WTC11 (cell line): Measurements from ENCODE around the gene ADIG. TPM values are rescaled to one million over a fixed set of nuclear protein-coding genes. Genes with fewer than 3 reads are reported as not detected.

Experiments
- ATAC-seq: fragments of 200-7000 bp; cut with Tn5 transposase; 2 replicates; pipeline ENCODE4 v1.10.0; 2021; ENCODE audit warnings: mild to moderate bottlenecking, moderate library complexity
- CTCF ChIA-PET: fragments of 300-600 bp; sonication (Branson Sonifier 250); formaldehyde crosslinking; loops from one replicate; lab custom pipeline; 2021; ENCODE audit warnings: antibody characterized with exemption; lab: Charles Lee
- POLR2A ChIA-PET: fragments of 350-600 bp; sonication (Branson Sonifier 250); formaldehyde crosslinking; loops from one replicate; lab custom pipeline; 2021; ENCODE audit warnings: antibody characterized with exemption; lab: Charles Lee
- DNase-seq: peaks from one replicate; pipeline ENCODE4 v3.0.0; 2021; ENCODE audit warnings: low spot score
- H3K27ac Mint-ChIP-seq: 2 replicates; pipeline ENCODE4 v1.8.0; 2021; ENCODE audit warnings: mixed read lengths
- H3K27me3 Mint-ChIP-seq: 2 replicates; pipeline ENCODE4 v1.8.0; 2021; ENCODE audit warnings: low read depth, mild to moderate bottlenecking, moderate library complexity, mixed read lengths
- H3K36me3 Mint-ChIP-seq: 2 replicates; pipeline ENCODE4 v1.8.0; 2021; ENCODE audit warnings: mixed read lengths
- H3K4me1 Mint-ChIP-seq: 2 replicates; pipeline ENCODE4 v1.8.0; 2022; ENCODE audit warnings: mixed read lengths
- H3K4me3 Mint-ChIP-seq: 2 replicates; pipeline ENCODE4 v1.8.0; 2021; ENCODE audit warnings: mild to moderate bottlenecking, moderate library complexity, mixed read lengths
- H3K9me3 Mint-ChIP-seq: 2 replicates; pipeline ENCODE4 v1.8.0; 2021; ENCODE audit warnings: mixed read lengths
- ATF6 ChIP-seq: sonication (generic); formaldehyde crosslinking; IDR thresholded peaks from 2 replicates; pipeline ENCODE4 v1.8.1; 2023; ENCODE audit warnings: mild to moderate bottlenecking, missing genetic modification reagents
- ELF4 ChIP-seq: sonication (generic); formaldehyde crosslinking; IDR thresholded peaks from 2 replicates; pipeline ENCODE4 v1.8.1; 2022; ENCODE audit warnings: low read depth, mild to moderate bottlenecking, moderate library complexity, missing genetic modification reagents
- EMX1 ChIP-seq: fragments of 250-450 bp; sonication (Bioruptor Pico); IDR thresholded peaks from 2 replicates; pipeline ENCODE4 v1.8.0; 2021; ENCODE audit warnings: mild to moderate bottlenecking
- ETV6 ChIP-seq: sonication (generic); formaldehyde crosslinking; IDR thresholded peaks from 2 replicates; pipeline ENCODE4 v1.8.1; 2022; ENCODE audit warnings: mild to moderate bottlenecking, missing genetic modification reagents
- GTF2I ChIP-seq: fragments of 250-450 bp; sonication (Bioruptor Pico); conservative IDR thresholded peaks from 2 replicates; pipeline ENCODE4 v1.4.0; 2021; ENCODE audit warnings: mild to moderate bottlenecking
- HMGA2 ChIP-seq: fragments of 250-450 bp; sonication (Bioruptor Pico); IDR thresholded peaks from 2 replicates; pipeline ENCODE4 v1.4.0; 2021; ENCODE audit warnings: mild to moderate bottlenecking, moderate library complexity
- HMGXB4 ChIP-seq: sonication (generic); formaldehyde crosslinking; IDR thresholded peaks from 2 replicates; pipeline ENCODE4 v1.8.1; 2023; ENCODE audit warnings: mild to moderate bottlenecking, moderate library complexity, missing genetic modification reagents
- MYBL2 ChIP-seq: sonication (generic); formaldehyde crosslinking; IDR thresholded peaks from 2 replicates; pipeline ENCODE4 v1.8.1; 2023; ENCODE audit warnings: mild to moderate bottlenecking, moderate library complexity, missing genetic modification reagents
- NR1H2 ChIP-seq: sonication (generic); formaldehyde crosslinking; IDR thresholded peaks from 2 replicates; pipeline ENCODE4 v1.9.0; 2021; ENCODE audit warnings: mild to moderate bottlenecking, moderate library complexity, missing genetic modification reagents
- OVOL2 ChIP-seq: fragments of 250-450 bp; sonication (Bioruptor Pico); IDR thresholded peaks from 2 replicates; pipeline ENCODE4 v1.9.0; 2021; ENCODE audit warnings: mild to moderate bottlenecking, borderline replicate concordance
- PRDM15 ChIP-seq: sonication (generic); formaldehyde crosslinking; IDR thresholded peaks from 2 replicates; pipeline ENCODE4 v1.8.0; 2022; ENCODE audit warnings: missing genetic modification reagents
- SMAD4 ChIP-seq: sonication (generic); formaldehyde crosslinking; IDR thresholded peaks from 2 replicates; pipeline ENCODE4 v1.8.0; 2022; ENCODE audit warnings: mild to moderate bottlenecking, missing genetic modification reagents
- SOX15 ChIP-seq: fragments of 250-450 bp; sonication (Bioruptor Pico); IDR thresholded peaks from 2 replicates; pipeline ENCODE4 v1.9.0; 2021; ENCODE audit warnings: mild to moderate bottlenecking
- STAT6 ChIP-seq: sonication (generic); formaldehyde crosslinking; conservative IDR thresholded peaks from 2 replicates; pipeline ENCODE4 v1.8.1; 2023; ENCODE audit warnings: mild to moderate bottlenecking, low read depth, missing genetic modification reagents, moderate library complexity
- TP53 ChIP-seq: sonication (generic); formaldehyde crosslinking; IDR thresholded peaks from 2 replicates; pipeline ENCODE4 v1.8.1; 2023; ENCODE audit warnings: mild to moderate bottlenecking, missing genetic modification reagents
- ZMAT4 ChIP-seq: fragments of 250-450 bp; sonication (Bioruptor Pico); IDR thresholded peaks from 2 replicates; pipeline ENCODE4 v1.9.0; 2021; ENCODE audit warnings: mild to moderate bottlenecking
- ZNF121 ChIP-seq: sonication (generic); formaldehyde crosslinking; IDR thresholded peaks from 2 replicates; pipeline ENCODE4 v1.8.0; 2023; ENCODE audit warnings: missing genetic modification reagents
- ZNF317 ChIP-seq: sonication (generic); formaldehyde crosslinking; IDR thresholded peaks from 2 replicates; pipeline ENCODE4 v1.8.1; 2023; ENCODE audit warnings: low read depth, mild to moderate bottlenecking, moderate library complexity, missing genetic modification reagents, borderline replicate concordance
- ZNF532 ChIP-seq: fragments of 250-450 bp; sonication (Bioruptor Pico); IDR thresholded peaks from 2 replicates; pipeline ENCODE4 v1.9.0; 2021; ENCODE audit warnings: mild to moderate bottlenecking, borderline replicate concordance
- ZSCAN18 ChIP-seq: fragments of 250-450 bp; sonication (Bioruptor Pico); IDR thresholded peaks from 2 replicates; pipeline ENCODE4 v2.1.2; 2022; ENCODE audit warnings: mild to moderate bottlenecking, moderate library complexity
- total RNA-seq: library from RNA; stranded (reverse); gene quantifications from 3 replicates; pipeline ENCODE4 v1.2.3, GENCODE V29; 2021

Gene ADIG
- total RNA-seq, 1 experiment from 2014 or later = not detected

- peak; percentile 83 for ATAC-seq
- DNase-seq = peak; percentile 58
- Mint-ChIP-seq H3K9me3 (peaks cover 22% of the 10 kb centered on the region), H3K27me3 (peaks cover 32% of the 10 kb centered on the region), H3K36me3 (peaks cover 11% of the 10 kb centered on the region), H3K4me1 (peaks cover 26% of the 10 kb centered on the region), H3K27ac (no peak within 1 kb of the TSS), H3K4me3 (peak within 1 kb of the TSS; percentile 68)
- ChIA-PET CTCF (interaction anchor here (1.3 kb wide), 1 partner anchor 57 kb away, joined by 4 read pairs; no protein-coding TSS in a partner anchor), POLR2A (no interaction called here)
- TF ChIP-seq ZNF317 (CRISPR knock-in tag) = no peak
- TF ChIP-seq OVOL2 = no peak
- TF ChIP-seq HMGXB4 (CRISPR knock-in tag) = peak; percentile 15; the same call in 1 of the 2 replicates
- TF ChIP-seq ZNF121 = peak; percentile 99
- no peak for TF ChIP-seq ZSCAN18 (CRISPR knock-in tag)
- TF ChIP-seq EMX1 (CRISPR knock-in tag) = no peak
- TF ChIP-seq ETV6 (CRISPR knock-in tag) = no peak
- TF ChIP-seq PRDM15 = no peak
- TF ChIP-seq ELF4 (CRISPR knock-in tag) = no peak
- TF ChIP-seq SOX15 = no peak
- no peak for TF ChIP-seq STAT6 (CRISPR knock-in tag)
- no peak for TF ChIP-seq ZMAT4
- no peak for TF ChIP-seq ATF6 (CRISPR knock-in tag)
- no peak for TF ChIP-seq SMAD4 (CRISPR knock-in tag)
- TF ChIP-seq HMGA2 (CRISPR knock-in tag) = no peak
- no peak for TF ChIP-seq TP53 (CRISPR knock-in tag)
- TF ChIP-seq MYBL2 (CRISPR knock-in tag) = 0 out of 2 replicates have a peak, but pooled peaks have one; percentile 52
- peak; percentile 65; the same call in 1 of the 2 replicates for TF ChIP-seq GTF2I (CRISPR knock-in tag)
- TF ChIP-seq ZNF532 (CRISPR knock-in tag) = no peak
- TF ChIP-seq NR1H2 (CRISPR knock-in tag) = no peak
These were observed 20.5 kb downstream of the ADIG start, which contains the start of gene ARHGAP40 for GRCh38 chr20:38601216-38602184. Gene ARHGAP40 (plus strand): TSS chr20:38601809.
